Neural cell (in vitro differentiated cells): ENCODE measurements around the gene RILPL1. TPM values are rescaled to one million over a fixed set of nuclear protein-coding genes. Genes with fewer than 3 reads are reported as not detected.

ENCODE experiments used
- H2AFZ ChIP-seq: fragments of 200-600, 300-800 bp; sonication (generic), shearing (Covaris generic); 2 replicates; pipeline ENCODE4 v1.6.0; 2014; ENCODE audit warnings: low read depth, mild to moderate bottlenecking, antibody characterized with exemption, low read length, moderate library complexity
- H3F3A ChIP-seq: fragments of 200-600 bp; shearing (Covaris generic); 2 replicates; pipeline ENCODE4 v1.6.1; 2016; ENCODE audit warnings: mild to moderate bottlenecking, moderate library complexity, mixed read lengths, antibody characterized with exemption, low read length; ENCODE audit not compliant: insufficient read depth, poor library complexity, severe bottlenecking
- H3K27ac ChIP-seq: fragments of 200-600, 300-800 bp; sonication (generic), shearing (Covaris generic); 2 replicates; pipeline ENCODE4 v1.5.1; 2014; ENCODE audit warnings: mild to moderate bottlenecking, low read length, moderate library complexity
- H3K27me3 ChIP-seq: fragments of 300-800, 200-600 bp; sonication (generic), shearing (Covaris generic); 2 replicates; pipeline ENCODE4 v1.6.0; 2014; ENCODE audit warnings: mild to moderate bottlenecking, low read depth, low read length, moderate library complexity; ENCODE audit not compliant: insufficient read depth
- H3K36me3 ChIP-seq: fragments of 300-800, 200-600 bp; sonication (generic), shearing (Covaris generic); 2 replicates; pipeline ENCODE4 v1.5.1; 2014; ENCODE audit warnings: mild to moderate bottlenecking, antibody characterized with exemption, low read length, moderate library complexity; ENCODE audit not compliant: insufficient read depth
- H3K4me2 ChIP-seq: fragments of 300-800, 200-600 bp; sonication (generic), shearing (Covaris generic); 2 replicates; pipeline ENCODE4 v1.6.0; 2014; ENCODE audit warnings: mild to moderate bottlenecking, low read length
- H3K4me3 ChIP-seq: fragments of 300-800, 200-600 bp; sonication (generic), shearing (Covaris generic); 2 replicates; pipeline ENCODE4 v1.5.1; 2014; ENCODE audit warnings: mild to moderate bottlenecking, low read length, moderate library complexity
- H3K79me2 ChIP-seq: fragments of 200-600 bp; shearing (Covaris generic); replicated peaks from 2 replicates; pipeline ENCODE4 v1.6.0; 2014; ENCODE audit warnings: mild to moderate bottlenecking, low read length, moderate library complexity; ENCODE audit not compliant: insufficient read depth
- H3K9ac ChIP-seq: fragments of 300-800, 200-600 bp; sonication (generic), shearing (Covaris generic); 2 replicates; pipeline ENCODE4 v1.6.1; 2016; ENCODE audit warnings: mild to moderate bottlenecking, low read length, mixed read lengths
- H3K9me2 ChIP-seq: fragments of 200-600 bp; shearing (Covaris generic); 2 replicates; pipeline ENCODE4 v1.6.1; 2016; ENCODE audit warnings: mild to moderate bottlenecking, low read length, mixed read lengths; ENCODE audit not compliant: insufficient read depth
- H3K9me3 ChIP-seq: fragments of 200-600, 300-800 bp; sonication (generic), shearing (Covaris generic); 2 replicates; pipeline ENCODE4 v1.6.1; 2016; ENCODE audit warnings: mild to moderate bottlenecking, mixed run types, low read length, moderate library complexity, mixed read lengths
- H4K20me1 ChIP-seq: fragments of 200-600 bp; shearing (Covaris generic); 2 replicates; pipeline ENCODE4 v1.6.1; 2016; ENCODE audit warnings: mild to moderate bottlenecking, mixed run types; ENCODE audit not compliant: insufficient read depth
- CTCF ChIP-seq: fragments of 450-650 bp; IDR thresholded peaks from 2 replicates; pipeline ENCODE4 v1.5.1; 2014; ENCODE audit warnings: antibody characterized with exemption, mild to moderate bottlenecking, moderate library complexity; ENCODE audit not compliant: poor library complexity, severe bottlenecking
- EP300 ChIP-seq: fragments of 450-650 bp; conservative IDR thresholded peaks from 2 replicates; pipeline ENCODE4 v1.6.1; 2014; ENCODE audit warnings: antibody characterized with exemption, mild to moderate bottlenecking, moderate library complexity; ENCODE audit not compliant: poor library complexity, severe bottlenecking
- EZH2 ChIP-seq: fragments of 200-600, 300-800 bp; shearing (Covaris generic), sonication (generic); IDR thresholded peaks from 2 replicates; pipeline ENCODE4 v1.6.1; 2014; ENCODE audit warnings: antibody characterized with exemption, low read length, borderline replicate concordance, mild to moderate bottlenecking; ENCODE audit not compliant: insufficient read depth, poor library complexity, severe bottlenecking
- MXI1 ChIP-seq: fragments of 450-650 bp; conservative IDR thresholded peaks from 2 replicates; pipeline ENCODE4 v1.6.1; 2014; ENCODE audit warnings: antibody characterized with exemption, mild to moderate bottlenecking; ENCODE audit not compliant: poor library complexity, severe bottlenecking
- POLR2AphosphoS5 ChIP-seq: IDR thresholded peaks from 2 replicates; pipeline ENCODE4 v1.6.1; 2012
- RAD21 ChIP-seq: fragments of 450-650 bp; conservative IDR thresholded peaks from 2 replicates; pipeline ENCODE4 v1.6.1; 2014; ENCODE audit warnings: antibody characterized with exemption, mild to moderate bottlenecking, moderate library complexity
- REST ChIP-seq: IDR thresholded peaks from 2 replicates; pipeline ENCODE4 v1.6.1; 2012; ENCODE audit warnings: borderline replicate concordance
- SMC3 ChIP-seq: fragments of 450-650 bp; conservative IDR thresholded peaks from 2 replicates; pipeline ENCODE4 v1.6.1; 2014; ENCODE audit warnings: antibody characterized with exemption, mild to moderate bottlenecking, moderate library complexity; ENCODE audit not compliant: poor library complexity
- TAF1 ChIP-seq: IDR thresholded peaks from 2 replicates; pipeline ENCODE4 v1.6.1; 2012; ENCODE audit warnings: low read depth
- polyA plus RNA-seq: library from polyadenylated mRNA; depleted of rRNA; stranded (reverse); fragments of >200 nt; gene quantifications from 2 replicates; pipeline ENCODE4 v1.2.3, GENCODE V29; 2014

Gene RILPL1
- polyA plus RNA-seq, 1 donor from 2014 or later: 1.4 TPM

DNA sequence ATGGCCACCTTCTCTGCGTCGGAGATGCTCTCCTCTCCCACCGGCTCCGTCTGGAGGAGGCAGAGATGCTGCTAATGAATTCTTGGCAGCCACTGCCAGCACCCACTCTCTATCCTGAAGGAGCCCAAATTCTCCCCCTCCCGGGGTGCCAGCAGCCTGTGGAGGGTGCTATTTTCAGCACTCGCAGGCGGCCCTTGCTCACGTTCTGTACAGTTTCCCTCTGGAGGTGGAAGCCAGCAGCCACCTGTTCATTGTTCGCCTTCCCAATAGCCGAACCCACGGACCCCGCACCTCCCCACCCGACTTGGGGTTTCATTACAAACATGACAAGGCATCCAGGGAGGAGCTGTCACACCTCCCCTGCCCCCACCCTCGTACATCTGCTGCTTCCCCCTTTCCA is 47.8 kb downstream of the RILPL1 start:
- TF ChIP-seq SMC3: no peak
- no peak for TF ChIP-seq CTCF
- TF ChIP-seq RAD21: no peak
- no peak for TF ChIP-seq POLR2AphosphoS5
- no peak for TF ChIP-seq REST
- TF ChIP-seq TAF1: no peak
- no peak for TF ChIP-seq EP300
- no peak for TF ChIP-seq MXI1
- no peak for TF ChIP-seq EZH2
- H3F3A ChIP-seq: no peaks in the 10 kb centered on the region
- H3K79me2 ChIP-seq: no peaks in the 10 kb centered on the region
- H3K9me3 ChIP-seq: no peaks in the 10 kb centered on the region
- H4K20me1 ChIP-seq: no peaks in the 10 kb centered on the region
- no peak overlapping the region for H3K9ac ChIP-seq
- no peak overlapping the region for H3K4me3 ChIP-seq
- H3K27me3 ChIP-seq: no peaks in the 10 kb centered on the region
- H3K36me3 ChIP-seq: no peaks in the 10 kb centered on the region
- no peak overlapping the region for H3K4me2 ChIP-seq
- no peak overlapping the region for H3K27ac ChIP-seq
- no peak overlapping the region for H2AFZ ChIP-seq
- no peaks in the 10 kb centered on the region for H3K9me2 ChIP-seq

- no peak overlapping the region for H3K27ac ChIP-seq
- H3K27me3 ChIP-seq: no peaks in the 10 kb centered on the region
- no peak overlapping the region for H3K4me2 ChIP-seq
- no peak for TF ChIP-seq SMC3
- TF ChIP-seq EZH2: no peak
- TF ChIP-seq REST: no peak
- TF ChIP-seq POLR2AphosphoS5: no peak
- TF ChIP-seq EP300: no peak
- no peak for TF ChIP-seq TAF1
- H2AFZ ChIP-seq: no peak overlapping the region
- no peak overlapping the region for H3K9ac ChIP-seq
- H3K9me3 ChIP-seq: no peaks in the 10 kb centered on the region
- no peak overlapping the region for H3K4me3 ChIP-seq
- no peaks in the 10 kb centered on the region for H3K79me2 ChIP-seq
- no peaks in the 10 kb centered on the region for H4K20me1 ChIP-seq
- H3K36me3 ChIP-seq: no peaks in the 10 kb centered on the region
- H3F3A ChIP-seq: no peaks in the 10 kb centered on the region
- H3K9me2 ChIP-seq: no peaks in the 10 kb centered on the region
Measured at GRCh38 chr12:123483602-123484248, 49.8 kb downstream of the RILPL1 start.
